ENCODE results near the gene CLTC.

DNA sequence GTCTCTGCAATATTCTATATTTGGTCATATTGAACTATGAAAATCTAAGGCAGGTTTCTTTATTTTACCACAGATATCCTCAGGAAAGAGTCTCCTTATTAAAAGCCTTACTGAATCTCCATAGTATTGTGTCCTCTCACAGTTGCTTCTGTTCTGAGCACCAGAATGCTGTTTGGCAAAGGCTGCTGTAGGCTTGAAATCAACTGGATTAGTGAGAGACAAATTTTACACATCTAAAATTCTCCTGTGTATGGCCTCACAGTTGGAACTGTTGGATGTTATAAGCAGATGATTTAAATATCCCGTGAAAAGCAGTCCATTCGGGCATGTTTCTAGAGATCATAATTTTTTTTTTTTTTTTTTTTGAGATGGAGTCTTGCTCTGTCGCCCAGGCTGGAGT is 9.5 kb downstream of the CLTC start:
- TF ChIP-seq, protein P1, sequence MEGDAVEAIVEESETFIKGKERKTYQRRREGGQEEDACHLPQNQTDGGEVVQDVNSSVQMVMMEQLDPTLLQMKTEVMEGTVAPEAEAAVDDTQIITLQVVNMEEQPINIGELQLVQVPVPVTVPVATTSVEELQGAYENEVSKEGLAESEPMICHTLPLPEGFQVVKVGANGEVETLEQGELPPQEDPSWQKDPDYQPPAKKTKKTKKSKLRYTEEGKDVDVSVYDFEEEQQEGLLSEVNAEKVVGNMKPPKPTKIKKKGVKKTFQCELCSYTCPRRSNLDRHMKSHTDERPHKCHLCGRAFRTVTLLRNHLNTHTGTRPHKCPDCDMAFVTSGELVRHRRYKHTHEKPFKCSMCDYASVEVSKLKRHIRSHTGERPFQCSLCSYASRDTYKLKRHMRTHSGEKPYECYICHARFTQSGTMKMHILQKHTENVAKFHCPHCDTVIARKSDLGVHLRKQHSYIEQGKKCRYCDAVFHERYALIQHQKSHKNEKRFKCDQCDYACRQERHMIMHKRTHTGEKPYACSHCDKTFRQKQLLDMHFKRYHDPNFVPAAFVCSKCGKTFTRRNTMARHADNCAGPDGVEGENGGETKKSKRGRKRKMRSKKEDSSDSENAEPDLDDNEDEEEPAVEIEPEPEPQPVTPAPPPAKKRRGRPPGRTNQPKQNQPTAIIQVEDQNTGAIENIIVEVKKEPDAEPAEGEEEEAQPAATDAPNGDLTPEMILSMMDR (IDR thresholded peaks at IDR 0.05) = no peak
- TF ChIP-seq ZNF121 (CRISPR knock-in tag; IDR thresholded peaks at IDR 0.05) (no peak), GABPB1 (CRISPR knock-in tag; IDR thresholded peaks at IDR 0.05) (no peak), SOX15 (CRISPR knock-in tag; IDR thresholded peaks at IDR 0.05) (no peak)
- TF ChIP-seq, protein P2, sequence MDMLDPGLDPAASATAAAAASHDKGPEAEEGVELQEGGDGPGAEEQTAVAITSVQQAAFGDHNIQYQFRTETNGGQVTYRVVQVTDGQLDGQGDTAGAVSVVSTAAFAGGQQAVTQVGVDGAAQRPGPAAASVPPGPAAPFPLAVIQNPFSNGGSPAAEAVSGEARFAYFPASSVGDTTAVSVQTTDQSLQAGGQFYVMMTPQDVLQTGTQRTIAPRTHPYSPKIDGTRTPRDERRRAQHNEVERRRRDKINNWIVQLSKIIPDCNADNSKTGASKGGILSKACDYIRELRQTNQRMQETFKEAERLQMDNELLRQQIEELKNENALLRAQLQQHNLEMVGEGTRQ (CRISPR knock-in tag; IDR thresholded peaks at IDR 0.05) = no peak

Data from WTC11 (cell line).